ENCODE results near the gene SUPT6H. TPM values are rescaled to one million over a fixed set of nuclear protein-coding genes. Genes with fewer than 3 reads are reported as not detected.

The SUPT6H gene
- total and polyA plus RNA-seq, 9 of the 15 experiments (the other 6 are each of a cell fraction or from before 2014, with no cell fraction given): 1.7 to 77.7 (median 49.2) TPM

DNA sequence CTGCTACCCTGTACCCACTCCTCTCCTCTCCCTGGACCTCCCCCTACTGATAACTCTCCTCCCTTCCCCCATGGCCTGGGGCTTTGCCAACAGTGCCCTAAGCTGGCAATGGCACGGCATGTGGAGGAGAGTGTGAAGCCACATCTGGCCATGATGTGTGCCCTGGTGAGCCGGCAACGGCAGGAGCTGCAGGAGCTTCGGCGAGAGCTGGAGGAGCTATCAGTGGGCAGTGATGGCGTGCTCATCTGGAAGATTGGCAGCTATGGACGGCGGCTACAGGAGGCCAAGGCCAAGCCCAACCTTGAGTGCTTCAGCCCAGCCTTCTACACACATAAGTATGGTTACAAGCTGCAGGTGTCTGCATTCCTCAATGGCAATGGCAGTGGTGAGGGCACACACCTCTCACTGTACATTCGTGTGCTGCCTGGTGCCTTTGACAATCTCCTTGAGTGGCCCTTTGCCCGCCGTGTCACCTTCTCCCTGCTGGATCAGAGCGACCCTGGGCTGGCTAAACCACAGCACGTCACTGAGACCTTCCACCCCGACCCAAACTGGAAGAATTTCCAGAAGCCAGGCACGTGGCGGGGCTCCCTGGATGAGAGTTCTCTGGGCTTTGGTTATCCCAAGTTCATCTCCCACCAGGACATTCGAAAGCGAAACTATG is 87.0 kb downstream of the SUPT6H start (continued):
- TF ChIP-seq RBFOX2 (IDR thresholded peaks at IDR 0.05; ENCODE audit: low read depth, low read length) (peak; percentile 64), BACH1 (tag; IDR thresholded peaks at IDR 0.05) (no peak), NR4A1 (CRISPR knock-in tag; IDR thresholded peaks at IDR 0.05) (no peak), NR4A1 (tag; IDR thresholded peaks at IDR 0.05) (no peak), CTCF (IDR thresholded peaks at IDR 0.05 in 2 of 3, conservative IDR thresholded peaks at IDR 0.05 in 1 of 3; ENCODE audit: insufficient read depth in 2 of 3, low read depth in 1 of 3, low read length in 3 of 3) (0 out of 6 replicates have a peak, but pooled peaks of 1 of the 3 experiments have one; percentile 0), ZNF146 (CRISPR knock-in tag; IDR thresholded peaks at IDR 0.05; ENCODE audit: unreplicated experiment) (no peak), ZNF311 (CRISPR knock-in tag; IDR thresholded peaks at IDR 0.05) (no peak), ZBTB7A (IDR thresholded peaks at IDR 0.05; ENCODE audit: borderline replicate concordance, control insufficient read depth, low read depth, low read length) (no peak)

Measured in K562 (cell line).